Neuronal stem cell (in vitro differentiated cells): ENCODE results near the gene SHROOM1. TPM values are rescaled to one million over a fixed set of nuclear protein-coding genes. Genes with fewer than 3 reads are reported as not detected.

Source experiments
- DNase-seq: peaks from one replicate; pipeline ENCODE4 v3.0.0-alpha.2; 2013; ENCODE audit warnings: low spot score
- H2AFZ ChIP-seq: one replicate; pipeline ENCODE4 v1.6.1; 2013; ENCODE audit warnings: mild to moderate bottlenecking, low read length, inconsistent platforms
- H2AK5ac ChIP-seq: 2 replicates; pipeline ENCODE4 v1.6.1; 2013; ENCODE audit warnings: low read depth, mild to moderate bottlenecking, inconsistent platforms, low read length, moderate library complexity, mixed read lengths
- H2BK120ac ChIP-seq: 2 replicates; pipeline ENCODE4 v1.6.1; 2013; ENCODE audit warnings: low read depth, mild to moderate bottlenecking, inconsistent platforms, low read length, moderate library complexity, mixed read lengths
- H2BK12ac ChIP-seq: one replicate; pipeline ENCODE4 v1.6.1; 2013; ENCODE audit warnings: low read length, inconsistent platforms
- H2BK15ac ChIP-seq: 2 replicates; pipeline ENCODE4 v1.6.1; 2013; ENCODE audit warnings: mild to moderate bottlenecking, low read length, inconsistent platforms, mixed read lengths
- H2BK5ac ChIP-seq: one replicate; pipeline ENCODE4 v1.6.1; 2013; ENCODE audit warnings: inconsistent platforms, mild to moderate bottlenecking, low read length, moderate library complexity
- H3K14ac ChIP-seq: one replicate; pipeline ENCODE4 v1.6.1; 2013; ENCODE audit warnings: low read length, inconsistent platforms
- H3K18ac ChIP-seq: 2 replicates; pipeline ENCODE4 v1.6.1; 2013; ENCODE audit warnings: low read length, inconsistent platforms
- H3K23ac ChIP-seq: 2 replicates; pipeline ENCODE4 v1.6.1; 2013; ENCODE audit warnings: low read depth, mild to moderate bottlenecking, mixed read lengths, low read length, inconsistent platforms; ENCODE audit not compliant: poor library complexity
- H3K27ac ChIP-seq: replicated peaks from 3 replicates; pipeline ENCODE4 v1.5.1; 2013; ENCODE audit warnings: low read length, inconsistent platforms
- H3K27me3 ChIP-seq, 3 experiments: 2 replicates each; pipeline ENCODE4 v1.6.1; 2013; ENCODE audit warnings: low read length in 3 of 3, mild to moderate bottlenecking in 2 of 3, inconsistent platforms in 1 of 3, low read depth in 1 of 3, mixed read lengths in 1 of 3, moderate library complexity in 1 of 3; ENCODE audit not compliant: control insufficient read depth in 3 of 3, insufficient read depth in 3 of 3
- H3K36me3 ChIP-seq, 2 donors: replicated peaks in 1 of 2; 2 replicates each; pipeline ENCODE4 v1.6.1; 2013; ENCODE audit warnings: low read length in 2 of 2; ENCODE audit not compliant: control insufficient read depth in 2 of 2, insufficient read depth in 2 of 2
- H3K4ac ChIP-seq: 2 replicates; pipeline ENCODE4 v1.6.1; 2013; ENCODE audit warnings: inconsistent platforms, mild to moderate bottlenecking, low read length, moderate library complexity
- H3K4me1 ChIP-seq, 2 donors: 1 replicate in 1 of 2; 2 replicates in 1 of 2; pipeline ENCODE4 v1.6.1; 2013; ENCODE audit warnings: low read length in 2 of 2, low read depth in 1 of 2; ENCODE audit not compliant: control insufficient read depth in 2 of 2, insufficient read depth in 1 of 2
- H3K4me2 ChIP-seq: one replicate; pipeline ENCODE4 v1.6.1; 2013; ENCODE audit warnings: mild to moderate bottlenecking, low read length, inconsistent platforms; ENCODE audit not compliant: insufficient read depth, poor library complexity, severe bottlenecking
- H3K4me3 ChIP-seq, 2 donors: 2 replicates each; pipeline ENCODE4 v1.5.1; 2013; ENCODE audit warnings: low read length in 2 of 2, mild to moderate bottlenecking in 2 of 2, inconsistent platforms in 1 of 2, moderate library complexity in 1 of 2
- H3K79me1 ChIP-seq: one replicate; pipeline ENCODE4 v1.6.1; 2013; ENCODE audit warnings: low read depth, mild to moderate bottlenecking, inconsistent platforms, low read length, moderate library complexity
- H3K9ac ChIP-seq: one replicate; pipeline ENCODE4 v1.6.1; 2013; ENCODE audit warnings: mild to moderate bottlenecking, low read depth, low read length, inconsistent platforms; ENCODE audit not compliant: poor library complexity
- H3K9me3 ChIP-seq, 2 donors: replicated peaks in 1 of 2; 2 replicates each; pipeline versions ENCODE3 to v1.6.1; 2013; ENCODE audit warnings: low read length in 2 of 2, mild to moderate bottlenecking in 2 of 2, inconsistent platforms in 1 of 2, low read depth in 1 of 2, mixed read lengths in 1 of 2, moderate library complexity in 1 of 2; ENCODE audit not compliant: control insufficient read depth in 2 of 2, insufficient read depth in 1 of 2
- H4K8ac ChIP-seq: one replicate; pipeline ENCODE4 v1.6.1; 2013; ENCODE audit warnings: low read depth, mild to moderate bottlenecking, inconsistent platforms, low read length, moderate library complexity
- H4K91ac ChIP-seq: one replicate; pipeline ENCODE4 v1.6.1; 2013; ENCODE audit warnings: low read length, low read depth, mild to moderate bottlenecking, inconsistent platforms; ENCODE audit not compliant: poor library complexity
- WGBS, 2 donors: extraction: QIAGEN DNeasy Blood & Tissue Kit; methylation state at CpG; one replicate each; pipeline ENCODE4 v1.1.7; 2013; ENCODE audit warnings: missing lambda C conversion rate in 2 of 2, mixed read lengths in 1 of 2; ENCODE audit not compliant: insufficient read length in 2 of 2, insufficient replicate concordance in 1 of 2; ENCODE audit errors: extremely low coverage in 2 of 2; 5-methylcytosine and 5-hydroxymethylcytosine counted together
- polyA plus RNA-seq, 2 experiments: library from polyadenylated mRNA; stranded (reverse); fragments of 200-250 nt; gene quantifications; one replicate each; pipeline ENCODE4 v1.2.3, GENCODE V29; 2013

The SHROOM1 gene
- polyA plus RNA-seq (2013, experiment 1 of 2): 1.7 TPM
- polyA plus RNA-seq (2013, experiment 2 of 2): 1.8 TPM

- peaks cover 0 to 4% of the 10 kb centered on the region in 2 donors for H3K4me1 ChIP-seq
- peak within 1 kb of the TSS; percentile 95 for H2AFZ ChIP-seq
- no peaks in the 10 kb centered on the region for H3K9me3 ChIP-seq
- peak within 1 kb of the TSS; percentile 0 for H2AK5ac ChIP-seq
- H2BK15ac ChIP-seq: peak within 1 kb of the TSS; percentile 20
- H3K23ac ChIP-seq: peak within 1 kb of the TSS; percentile 94
- H3K4ac ChIP-seq: no peak within 1 kb of the TSS
- H2BK120ac ChIP-seq: peak within 1 kb of the TSS; percentile 35
- peaks cover 3% of the 10 kb centered on the region for H3K79me1 ChIP-seq
- H3K14ac ChIP-seq: no peak within 1 kb of the TSS
- H2BK12ac ChIP-seq: no peak within 1 kb of the TSS
- peak within 1 kb of the TSS; percentile 89 for H3K9ac ChIP-seq
- H3K18ac ChIP-seq: peak within 1 kb of the TSS; percentile 98
- peak within 1 kb of the TSS; percentile 47 to 87 for H3K4me3 ChIP-seq
- no peak within 1 kb of the TSS for H3K27ac ChIP-seq
- DNase-seq: no peak
- H4K91ac ChIP-seq: no peak within 1 kb of the TSS
- H3K36me3 ChIP-seq: no peaks in the 10 kb centered on the region
- peak within 1 kb of the TSS; percentile 74 for H4K8ac ChIP-seq
- no CpG with 5 or more reads among the region's 78 CpGs for WGBS, 2 donors
- peak within 1 kb of the TSS; percentile 72 for H3K4me2 ChIP-seq
- peaks cover 8 to 90% (median 56%) of the 10 kb centered on the region in 3 experiments for H3K27me3 ChIP-seq
- no peak within 1 kb of the TSS for H2BK5ac ChIP-seq
These were observed at the start of gene SHROOM1 for GRCh38 chr5:132830436-132831094. SHROOM1 (minus strand) TSS chr5:132830647; CDS start chr5:132826140, 4,507 bp downstream.

GRCh38 chr5:132877938-132878337 lies 47.5 kb upstream of the SHROOM1 start:
- Histone ChIP-seq H4K91ac (no peak overlapping the region), H3K27ac (no peak overlapping the region), H2AK5ac (no peak overlapping the region), H2BK12ac (no peak overlapping the region), H3K27me3 (no peaks in the 10 kb centered on the region), H3K14ac (no peak overlapping the region), H2BK5ac (no peak overlapping the region), H2AFZ (no peak overlapping the region), H3K9me3 (no peaks in the 10 kb centered on the region), H3K23ac (no peak overlapping the region), H2BK120ac (no peak overlapping the region), H3K79me1 (no peaks in the 10 kb centered on the region), H3K18ac (no peak overlapping the region), H3K36me3 (peaks cover 10 to 98% of the 10 kb centered on the region in 2 donors), H3K4me3 (no peak overlapping the region), H4K8ac (no peak overlapping the region), H2BK15ac (no peak overlapping the region), H3K4me2 (no peak overlapping the region), H3K4ac (no peak overlapping the region), H3K4me1 (no peaks in the 10 kb centered on the region), H3K9ac (no peak overlapping the region)
- WGBS, 2 donors: no CpG with 5 or more reads among the region's 3 CpGs
- DNase-seq: no peak

- Histone ChIP-seq H3K4me3 (no peak overlapping the region), H2BK15ac (no peak overlapping the region), H2BK120ac (no peak overlapping the region), H3K14ac (no peak overlapping the region), H2AFZ (no peak overlapping the region), H3K27me3 (no peaks in the 10 kb centered on the region), H2BK12ac (no peak overlapping the region), H2BK5ac (no peak overlapping the region), H3K9ac (no peak overlapping the region), H3K18ac (no peak overlapping the region), H3K4ac (no peak overlapping the region), H3K23ac (no peak overlapping the region), H4K8ac (no peak overlapping the region), H3K79me1 (no peaks in the 10 kb centered on the region), H2AK5ac (no peak overlapping the region), H3K4me1 (no peaks in the 10 kb centered on the region), H3K9me3 (no peaks in the 10 kb centered on the region), H3K36me3 (peaks cover 11 to 97% of the 10 kb centered on the region in 2 donors), H3K4me2 (no peak overlapping the region), H4K91ac (no peak overlapping the region), H3K27ac (no peak overlapping the region)
- no peak for DNase-seq
- no CpG with 5 or more reads among the region's 2 CpGs for WGBS, 2 donors
These were observed 47.0 kb upstream of the SHROOM1 start for GRCh38 chr5:132877466-132877865.

GRCh38 chr5:132876020-132876759 lies 45.7 kb upstream of the SHROOM1 start:
- Histone ChIP-seq H3K4me1 (no peaks in the 10 kb centered on the region), H3K14ac (no peak overlapping the region), H3K27ac (no peak overlapping the region), H3K18ac (no peak overlapping the region), H4K8ac (no peak overlapping the region), H2BK120ac (no peak overlapping the region), H2AK5ac (no peak overlapping the region), H3K79me1 (no peaks in the 10 kb centered on the region), H3K9ac (no peak overlapping the region), H2AFZ (no peak overlapping the region), H4K91ac (no peak overlapping the region), H2BK12ac (no peak overlapping the region), H3K27me3 (no peaks in the 10 kb centered on the region), H2BK5ac (no peak overlapping the region), H3K4ac (no peak overlapping the region), H2BK15ac (no peak overlapping the region), H3K4me2 (no peak overlapping the region), H3K9me3 (no peaks in the 10 kb centered on the region), H3K36me3 (peaks cover 7 to 97% of the 10 kb centered on the region in 2 donors), H3K23ac (no peak overlapping the region), H3K4me3 (no peak overlapping the region)
- DNase-seq: no peak
- WGBS, 2 donors: no CpG with 5 or more reads among the region's 1 CpG
